T-helper 1 cell (primary cell): ENCODE data around the gene COL18A1.
A peak's percentile ranks its signal among the peaks of the same experiment; 100 is the strongest.
"Not testable (repeated sequence)": the region's sequence is repeated elsewhere in the genome, so short reads cannot be mapped to it uniquely, and the experiment has no call there.

Source experiments
- DNase-seq, 5 donors: peaks; one replicate each; pipeline ENCODE4 v3.0.0-alpha.2; 2012 to 2020

Gene COL18A1

DNA sequence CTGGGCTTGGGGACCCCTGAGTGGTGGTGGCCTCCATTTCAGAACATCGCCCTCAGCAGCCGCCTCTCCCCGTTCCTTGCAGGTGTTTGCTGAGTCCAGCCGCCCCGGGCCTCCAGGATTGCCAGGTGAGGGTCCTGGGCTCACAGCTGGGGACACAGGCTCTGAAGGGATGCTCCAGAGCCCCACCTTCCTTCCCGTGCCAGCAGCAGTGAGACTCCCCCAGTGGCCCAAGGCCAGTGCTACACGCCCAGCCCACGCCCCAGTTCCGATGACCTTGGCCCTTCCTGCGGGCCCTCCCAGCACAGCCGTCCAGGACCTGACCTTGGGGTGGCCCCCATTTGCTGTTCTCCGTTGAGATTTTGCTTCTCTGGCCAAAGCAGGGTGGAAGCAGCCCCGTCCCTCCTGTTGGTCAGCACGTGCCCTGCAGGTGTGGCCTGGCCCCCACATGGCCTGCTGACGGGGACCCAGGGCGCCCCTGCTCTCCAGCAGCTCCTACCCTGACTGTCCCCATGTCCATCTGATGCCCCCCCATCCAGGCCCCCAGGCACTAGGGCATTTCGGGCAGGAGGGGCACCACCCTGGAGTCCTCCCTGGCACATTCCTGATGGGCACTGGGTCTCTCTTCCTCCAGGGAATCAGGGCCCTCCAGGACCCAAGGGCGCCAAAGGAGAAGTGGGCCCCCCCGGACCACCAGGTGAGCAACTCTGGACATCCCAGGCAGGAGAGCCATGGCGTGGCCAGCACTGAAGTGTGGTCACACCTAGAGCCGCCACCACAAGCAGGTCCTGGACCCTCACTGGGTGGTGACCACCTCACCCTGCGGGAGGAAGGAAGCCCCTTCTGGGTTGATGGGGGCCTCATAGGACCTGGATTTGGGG is 92.2 kb downstream of the COL18A1 start:
- DNase-seq: peak in 1 of 5 donors; percentile 5

DNA sequence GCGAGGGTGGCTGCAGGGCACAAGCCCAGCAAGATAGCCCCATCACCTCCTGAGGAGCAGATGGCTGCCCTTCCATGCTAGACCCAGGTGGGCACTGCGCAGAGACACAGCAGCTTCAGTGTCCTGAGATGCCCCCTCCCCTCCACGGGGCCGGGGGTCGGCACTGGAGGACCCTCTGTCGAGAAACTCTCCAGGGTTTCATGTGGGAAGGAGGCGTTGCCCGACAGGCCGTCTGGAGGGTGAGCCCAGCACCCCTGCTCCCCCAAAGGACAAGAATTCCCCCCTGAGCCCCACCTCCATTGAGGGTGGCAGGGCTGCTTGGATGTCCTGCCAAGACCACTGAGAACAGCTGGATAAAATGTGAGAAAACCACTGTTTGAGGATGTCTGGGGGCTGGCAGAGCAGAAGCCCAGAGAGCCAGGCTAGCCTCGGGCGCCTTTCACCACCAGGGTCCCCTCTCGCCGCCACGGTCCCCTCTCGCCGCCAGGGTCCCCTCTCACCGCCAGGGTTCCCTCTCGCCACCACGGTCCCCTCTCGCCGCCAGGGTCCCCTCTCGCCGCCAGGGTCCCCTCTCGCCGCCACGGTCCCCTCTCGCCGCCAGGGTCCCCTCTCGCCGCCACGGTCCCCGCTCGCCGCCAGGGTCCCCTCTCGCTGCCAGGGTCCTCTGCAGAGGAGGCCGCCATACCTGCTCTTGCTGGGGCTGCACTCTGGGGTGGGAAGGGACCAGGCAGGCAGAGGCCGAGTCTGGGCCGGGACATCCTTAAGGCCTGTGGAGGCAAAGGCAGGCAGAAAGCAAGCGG is 93.1 kb downstream of the COL18A1 start:
- no peak for DNase-seq

DNA sequence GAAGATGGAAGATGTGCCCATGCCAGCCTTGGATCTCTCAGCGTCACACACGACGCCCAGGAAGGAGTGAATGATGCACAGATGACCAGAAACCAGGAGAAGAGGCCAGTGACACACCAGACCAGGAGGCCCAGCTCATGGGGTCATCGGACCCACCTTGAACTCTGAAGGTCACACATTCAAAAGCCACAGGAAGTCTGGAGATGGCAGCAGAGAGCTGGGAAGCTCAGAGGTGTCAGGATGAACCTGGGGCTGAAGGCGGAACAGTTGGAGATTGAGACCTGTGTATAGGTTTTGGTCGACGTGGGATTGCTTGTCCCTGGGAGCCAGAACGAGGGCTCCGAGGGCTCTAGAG is 93.7 kb downstream of the COL18A1 start:
- DNase-seq: peak in 1 of 5 donors; percentile 0

DNA sequence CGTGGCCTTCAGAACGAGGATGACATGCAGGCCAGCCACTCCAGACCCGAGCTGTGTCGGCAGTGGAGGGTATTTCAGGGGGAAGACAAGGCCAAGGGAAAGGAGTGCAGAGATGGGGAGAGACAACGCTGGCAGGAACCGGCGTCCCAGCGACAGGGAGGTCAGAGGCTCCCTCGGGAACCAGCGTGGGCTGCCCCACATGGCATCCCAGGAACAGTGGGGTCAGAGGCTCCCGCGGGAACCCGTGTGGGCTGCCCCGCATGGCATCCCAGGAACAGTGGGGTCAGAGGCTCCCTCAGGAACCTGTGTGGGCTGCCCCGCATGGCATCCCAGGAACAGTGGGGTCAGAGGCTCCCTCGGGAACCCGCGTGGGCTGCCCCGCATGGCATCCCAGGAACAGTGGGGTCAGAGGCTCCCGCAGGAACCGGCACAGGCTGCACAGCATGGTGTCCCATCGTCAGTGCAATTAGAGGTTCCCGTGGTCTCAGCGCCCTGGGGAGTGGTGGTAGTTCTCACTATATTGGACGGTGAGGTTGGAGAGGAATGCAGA is 94.3 kb downstream of the COL18A1 start:
- peak in 1 of 5 donors; percentile 1 for DNase-seq

DNA sequence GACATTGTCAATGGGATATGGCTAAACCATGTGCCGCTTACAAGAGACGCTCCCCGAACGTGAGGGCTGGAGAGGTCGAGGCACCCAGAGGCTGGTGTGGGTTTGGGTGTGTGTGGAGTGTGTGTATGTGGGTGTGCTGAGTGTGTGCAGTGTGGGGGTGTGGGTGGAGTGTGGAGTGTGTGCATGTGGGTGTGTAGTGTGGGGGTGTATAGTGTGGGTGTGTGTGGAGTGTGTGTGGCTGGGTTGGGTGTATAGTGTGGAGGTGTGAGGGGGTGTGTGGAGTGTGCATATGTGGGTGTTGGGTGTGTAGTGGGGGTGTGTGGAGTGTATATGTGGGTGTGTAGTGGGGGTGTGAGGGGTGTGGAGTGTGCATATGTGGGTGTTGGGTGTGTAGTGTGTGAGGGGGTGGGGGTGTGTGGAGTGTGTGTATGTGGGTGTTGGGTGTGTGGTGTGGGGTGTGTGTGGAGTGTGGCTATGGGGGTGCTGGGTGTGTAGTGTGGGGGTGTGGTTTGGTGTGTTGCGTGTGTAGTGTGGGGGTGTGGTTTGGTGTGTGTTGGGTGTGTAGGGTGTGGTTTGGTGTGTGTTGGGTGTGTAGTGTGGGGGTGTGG is 95.1 kb downstream of the COL18A1 start:
- no peak for DNase-seq

DNA sequence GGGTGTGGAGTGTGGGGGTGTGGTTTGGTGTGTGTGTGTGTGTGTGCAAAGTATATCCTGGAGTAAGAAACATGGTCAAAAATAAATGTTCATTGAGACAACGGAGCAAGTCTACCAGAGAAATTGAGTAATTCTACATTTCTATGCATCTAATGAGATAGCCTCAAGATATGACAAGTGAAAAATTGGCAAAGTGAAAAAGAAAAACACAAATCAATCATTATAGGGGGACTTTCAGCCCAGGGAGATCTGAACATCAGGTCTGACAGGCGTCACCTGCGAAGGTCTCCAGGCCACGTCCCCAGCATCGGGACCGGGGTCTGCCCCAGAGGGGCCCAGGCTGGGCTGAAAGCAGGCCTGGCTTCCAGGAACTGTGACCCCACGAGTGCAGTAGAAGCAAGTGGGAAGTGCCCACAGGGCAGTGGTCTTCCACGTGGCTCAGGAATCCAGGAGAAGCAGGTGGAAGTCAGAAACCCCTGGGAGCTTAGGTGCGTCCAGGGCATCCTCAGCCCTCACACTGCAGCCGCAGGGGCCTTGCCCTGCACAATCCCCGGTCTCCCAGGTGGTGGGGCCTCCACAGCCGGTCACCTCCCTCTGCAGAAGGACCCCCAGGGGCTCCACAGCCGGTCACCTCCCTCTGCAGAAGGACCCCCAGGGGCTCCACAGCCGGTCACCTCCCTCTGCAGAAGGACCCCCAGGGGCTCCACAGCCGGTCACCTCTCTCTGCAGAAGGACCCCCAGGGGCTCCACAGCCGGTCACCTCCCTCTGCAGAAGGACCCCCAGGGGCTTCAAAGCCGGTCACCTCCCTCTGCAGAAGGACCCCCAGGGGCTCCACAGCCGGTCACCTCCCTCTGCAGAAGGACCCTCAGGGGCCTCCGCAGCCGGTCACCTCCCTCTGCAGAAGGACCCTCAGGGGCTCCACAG is 96.4 kb downstream of the COL18A1 start:
- DNase-seq: peak in 1 of 5 donors; percentile 6

GRCh38 chr21:45502006-45502345 is 97.0 kb downstream of the COL18A1 start:
- DNase-seq: no peak

GRCh38 chr21:45502600-45502999 is 97.6 kb downstream of the COL18A1 start:
- no peak for DNase-seq

- not testable (repeated sequence) for DNase-seq
Observed at GRCh38 chr21:45503226-45503625, 98.3 kb downstream of the COL18A1 start.

DNA sequence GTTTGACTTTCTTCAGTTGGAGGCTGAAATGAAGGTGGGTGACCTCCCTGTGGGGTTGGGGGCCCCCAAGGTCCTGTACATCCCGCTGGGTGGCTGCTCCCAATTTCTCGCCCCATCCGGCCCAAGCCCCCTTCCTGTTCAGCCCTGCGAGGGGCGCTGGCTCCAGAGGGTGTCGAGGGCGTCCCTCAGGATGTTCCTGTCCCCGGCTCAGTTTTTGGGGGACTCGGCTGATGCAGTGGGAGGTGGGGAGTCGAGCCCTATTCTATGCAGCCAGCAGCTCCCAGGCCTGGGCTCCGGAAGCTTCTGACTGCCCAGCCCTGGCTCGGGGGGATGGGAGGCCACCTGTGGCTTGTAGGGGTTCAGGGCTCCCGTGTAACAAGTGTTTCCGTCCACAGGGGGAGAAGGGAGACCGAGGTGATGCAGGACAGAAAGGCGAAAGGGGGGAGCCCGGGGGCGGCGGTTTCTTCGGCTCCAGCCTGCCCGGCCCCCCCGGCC is 99.1 kb downstream of the COL18A1 start:
- DNase-seq: peak in 1 of 5 donors; percentile 1

DNA sequence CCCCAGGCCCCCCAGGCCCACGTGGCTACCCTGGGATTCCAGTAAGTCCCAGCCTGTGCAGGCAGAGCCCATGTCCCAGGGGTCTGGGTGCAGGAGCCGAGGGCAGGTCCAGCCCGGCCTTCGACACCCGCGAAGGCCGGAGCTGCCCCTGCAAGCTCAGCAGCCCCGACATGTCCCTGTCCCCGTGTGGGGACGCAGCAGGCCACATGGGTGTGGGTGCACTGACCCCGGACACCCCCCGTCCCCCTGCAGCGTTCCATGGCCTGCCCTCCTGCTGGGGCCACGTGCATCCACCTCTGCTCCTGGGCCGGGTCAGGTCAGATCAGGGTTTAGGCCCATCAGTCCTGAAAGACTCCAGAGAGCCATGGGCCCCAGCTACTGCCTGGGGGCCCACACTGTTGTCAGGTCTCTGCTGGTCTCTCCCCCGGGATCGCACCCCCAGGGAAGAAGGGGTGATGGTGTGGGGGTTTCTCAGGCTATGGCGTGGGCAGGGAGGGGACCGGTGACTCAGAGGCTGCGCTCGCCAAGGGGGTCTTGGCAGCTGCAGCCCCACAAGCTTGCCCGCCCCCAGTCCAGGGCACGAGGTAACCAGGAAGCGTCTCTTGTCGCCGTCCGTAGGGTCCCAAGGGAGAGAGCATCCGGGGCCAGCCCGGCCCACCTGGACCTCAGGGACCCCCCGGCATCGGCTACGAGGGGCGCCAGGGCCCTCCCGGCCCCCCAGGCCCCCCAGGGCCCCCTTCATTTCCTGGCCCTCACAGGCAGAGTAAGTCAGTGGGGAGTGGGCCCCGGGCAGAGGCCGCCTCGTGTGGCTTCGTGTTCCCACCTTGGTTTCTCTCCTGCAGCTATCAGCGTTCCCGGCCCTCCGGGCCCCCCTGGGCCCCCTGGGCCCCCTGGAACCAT is 99.8 kb downstream of the COL18A1 start:
- peak in 1 of 5 donors; percentile 5 for DNase-seq

- peak in 1 of 5 donors; percentile 1 for DNase-seq
Observed at GRCh38 chr21:45505416-45506021, 100.6 kb downstream of the COL18A1 start.

DNA sequence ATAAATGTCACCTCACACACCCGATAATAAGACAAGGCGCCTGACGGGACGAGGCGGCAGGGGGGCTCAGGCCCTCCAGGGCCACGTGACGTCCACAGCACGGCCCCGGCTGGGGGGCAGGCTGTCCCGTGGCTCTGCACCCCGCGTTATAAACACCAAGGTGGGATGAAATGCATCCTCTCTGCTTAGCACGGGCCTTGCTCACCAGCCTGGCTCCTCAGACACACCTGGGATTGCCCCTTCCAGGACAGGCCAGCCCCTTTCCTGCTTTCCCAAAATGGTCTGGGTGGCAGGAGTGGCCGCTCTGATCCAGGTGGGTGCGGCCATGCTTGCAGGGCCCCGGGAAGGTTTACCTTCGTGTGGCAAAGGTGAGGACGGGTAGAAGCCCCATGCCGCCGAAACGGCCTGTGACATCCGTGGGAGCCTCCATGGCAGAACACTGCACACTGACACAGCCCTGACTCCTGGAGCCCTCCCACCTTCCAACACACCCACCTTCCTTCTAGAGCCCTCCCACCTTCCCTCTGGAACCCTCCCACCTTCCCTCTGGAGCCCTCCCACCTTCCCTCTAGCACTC is 101.4 kb downstream of the COL18A1 start:
- DNase-seq: no peak

DNA sequence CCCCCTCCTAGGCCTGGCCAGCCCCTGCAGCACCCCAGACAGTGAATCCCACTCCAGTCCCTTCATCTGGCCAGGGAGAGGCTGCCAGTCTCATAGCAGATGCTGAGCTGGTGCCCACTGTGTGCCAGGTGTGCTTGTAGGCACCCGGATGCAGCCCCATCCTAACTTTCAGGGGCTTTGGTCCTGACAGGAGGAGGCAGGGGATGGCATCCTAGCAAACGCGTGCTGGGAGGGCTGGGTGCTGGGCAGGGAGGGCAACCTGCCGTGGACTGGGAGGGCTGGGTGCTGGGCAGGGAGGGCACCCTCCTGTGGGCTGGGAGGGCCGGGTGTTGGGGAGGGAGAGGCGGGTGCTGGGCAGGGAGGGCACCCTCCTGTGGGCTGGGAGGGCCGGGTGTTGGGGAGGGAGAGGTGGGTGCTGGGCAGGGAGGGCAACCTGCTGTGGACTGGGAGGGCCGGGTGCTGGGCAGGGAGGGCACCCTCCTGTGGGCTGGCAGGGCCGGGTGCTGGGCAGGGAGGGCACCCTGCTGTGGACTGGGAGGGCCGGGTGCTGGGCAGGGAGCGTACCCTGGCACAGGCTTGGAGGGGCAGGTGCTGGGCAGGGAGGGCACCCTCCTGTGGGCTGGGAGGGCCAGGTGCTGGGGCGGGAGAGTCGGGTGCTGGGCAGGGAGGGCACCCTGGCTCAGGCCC is 102.0 kb downstream of the COL18A1 start:
- DNase-seq: no peak

GRCh38 chr21:45507523-45507875 is 102.5 kb downstream of the COL18A1 start:
- no peak for DNase-seq

DNA sequence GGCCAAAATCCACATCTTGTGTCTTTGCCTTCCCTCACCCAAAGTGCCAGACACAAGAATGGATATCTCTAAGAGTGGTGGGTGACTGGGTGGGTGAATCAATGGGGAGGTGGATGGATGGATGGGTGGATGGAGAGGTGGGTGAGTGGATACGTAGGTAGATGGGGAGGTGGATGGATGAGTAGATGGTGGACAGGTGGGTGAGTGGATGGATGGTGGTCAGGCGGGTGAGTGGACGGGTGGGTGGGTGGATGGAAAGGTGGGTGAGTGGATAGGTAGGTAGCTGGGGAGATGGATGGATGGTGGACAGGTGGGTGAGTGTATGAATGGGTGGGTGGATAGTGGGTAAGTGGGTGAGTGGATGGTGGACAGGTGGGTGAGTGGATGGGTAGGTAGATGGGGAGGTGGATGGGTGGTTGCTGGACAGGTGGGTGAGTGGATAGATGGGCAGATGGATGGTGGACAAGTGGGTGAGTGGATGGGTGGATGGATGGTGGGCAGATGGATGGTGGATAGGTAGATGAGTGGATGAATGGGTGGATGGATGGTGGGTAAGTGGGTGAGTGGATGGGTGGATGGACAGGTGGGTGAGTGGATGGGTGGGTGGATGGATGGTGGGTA is 103.0 kb downstream of the COL18A1 start:
- DNase-seq: no peak

- no peak for DNase-seq
Observed at GRCh38 chr21:45508607-45509565, 103.9 kb downstream of the COL18A1 start.
